ENCODE results near the gene MVD.

- TF ChIP-seq CTCF (IDR thresholded peaks at IDR 0.05) (no peak), POLR2A (IDR thresholded peaks at IDR 0.05) (no peak)
These were observed 17.7 kb upstream of the MVD start for GRCh38 chr16:88680554-88681083.
